Measurements from ENCODE around the gene HEBP1. TPM values are rescaled to one million over a fixed set of nuclear protein-coding genes. Genes with fewer than 3 reads are reported as not detected.

HEBP1 gene
- total RNA-seq, 6 donors from 2014 or later: 25.1 to 70.9 (median 63.7) TPM

GRCh38 chr12:12996209-12996608 is 3.9 kb downstream of the HEBP1 start:
- no peak overlapping the region for H3K4me3 ChIP-seq
- TF ChIP-seq EP300 (IDR thresholded peaks at IDR 0.05): no peak
- TF ChIP-seq, protein P1, sequence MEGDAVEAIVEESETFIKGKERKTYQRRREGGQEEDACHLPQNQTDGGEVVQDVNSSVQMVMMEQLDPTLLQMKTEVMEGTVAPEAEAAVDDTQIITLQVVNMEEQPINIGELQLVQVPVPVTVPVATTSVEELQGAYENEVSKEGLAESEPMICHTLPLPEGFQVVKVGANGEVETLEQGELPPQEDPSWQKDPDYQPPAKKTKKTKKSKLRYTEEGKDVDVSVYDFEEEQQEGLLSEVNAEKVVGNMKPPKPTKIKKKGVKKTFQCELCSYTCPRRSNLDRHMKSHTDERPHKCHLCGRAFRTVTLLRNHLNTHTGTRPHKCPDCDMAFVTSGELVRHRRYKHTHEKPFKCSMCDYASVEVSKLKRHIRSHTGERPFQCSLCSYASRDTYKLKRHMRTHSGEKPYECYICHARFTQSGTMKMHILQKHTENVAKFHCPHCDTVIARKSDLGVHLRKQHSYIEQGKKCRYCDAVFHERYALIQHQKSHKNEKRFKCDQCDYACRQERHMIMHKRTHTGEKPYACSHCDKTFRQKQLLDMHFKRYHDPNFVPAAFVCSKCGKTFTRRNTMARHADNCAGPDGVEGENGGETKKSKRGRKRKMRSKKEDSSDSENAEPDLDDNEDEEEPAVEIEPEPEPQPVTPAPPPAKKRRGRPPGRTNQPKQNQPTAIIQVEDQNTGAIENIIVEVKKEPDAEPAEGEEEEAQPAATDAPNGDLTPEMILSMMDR (IDR thresholded peaks at IDR 0.05): no peak
- TF ChIP-seq POLR2A (IDR thresholded peaks at IDR 0.05): no peak
- TF ChIP-seq POLR2AphosphoS5 (IDR thresholded peaks at IDR 0.05): no peak
- H3K9me3 ChIP-seq: no peaks in the 10 kb centered on the region
- no peaks in the 10 kb centered on the region for H3K36me3 ChIP-seq
- DNase-seq (no peak), ATAC-seq (ENCODE audit: low FRiP score in 2 of 2) (no peak)
- H3K27ac ChIP-seq: no peak overlapping the region
- peaks cover 18 to 51% (median 34%) of the 10 kb centered on the region in 4 donors for H3K4me1 ChIP-seq
- WGBS, 2 donors: 67 to 81% methylated on average over 3 of the region's 3 CpGs
- H3K27me3 ChIP-seq: no peaks in the 10 kb centered on the region

- Histone ChIP-seq H3K4me3 (no peak overlapping the region), H3K4me1 (peaks cover 18 to 47% (median 34%) of the 10 kb centered on the region in 4 donors), H3K27me3 (no peaks in the 10 kb centered on the region), H3K27ac (no peak overlapping the region), H3K36me3 (no peaks in the 10 kb centered on the region), H3K9me3 (no peaks in the 10 kb centered on the region)
- ATAC-seq (ENCODE audit: low FRiP score in 2 of 2): no peak
- TF ChIP-seq POLR2A (IDR thresholded peaks at IDR 0.05) (no peak), EP300 (IDR thresholded peaks at IDR 0.05) (no peak), POLR2AphosphoS5 (IDR thresholded peaks at IDR 0.05) (no peak)
- TF ChIP-seq, protein P1 (IDR thresholded peaks at IDR 0.05): no peak
- no peak for DNase-seq
- WGBS, 2 donors: 90 to 95% methylated on average over 3 of the region's 3 CpGs
Measured at GRCh38 chr12:12995088-12995487, 5.0 kb downstream of the HEBP1 start.

DNA sequence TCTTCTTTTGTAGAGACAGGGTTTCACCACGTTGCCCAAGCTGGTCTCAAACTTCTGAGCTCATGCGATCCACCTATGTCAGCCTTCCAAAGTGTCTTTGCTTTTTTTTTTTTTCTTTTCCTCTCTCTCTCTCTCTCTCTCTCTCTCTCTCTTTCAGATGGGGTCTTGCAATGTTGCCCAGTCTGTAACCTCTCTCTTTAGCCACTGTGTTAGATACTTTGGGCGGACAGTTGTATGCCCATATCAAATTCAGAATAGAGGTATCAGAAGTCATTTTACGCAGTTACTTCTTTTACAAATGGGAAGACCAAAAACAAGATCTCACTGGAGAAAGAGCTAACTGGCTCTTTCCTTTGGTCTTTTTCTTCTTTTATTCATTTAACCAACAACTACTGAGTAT is 6.7 kb downstream of the HEBP1 start:
- 94 to 97% methylated on average over 4 of the region's 4 CpGs for WGBS, 2 donors
- H3K36me3 ChIP-seq: peaks cover 4 to 10% (median 7%) of the 10 kb centered on the region in 4 donors

DNA sequence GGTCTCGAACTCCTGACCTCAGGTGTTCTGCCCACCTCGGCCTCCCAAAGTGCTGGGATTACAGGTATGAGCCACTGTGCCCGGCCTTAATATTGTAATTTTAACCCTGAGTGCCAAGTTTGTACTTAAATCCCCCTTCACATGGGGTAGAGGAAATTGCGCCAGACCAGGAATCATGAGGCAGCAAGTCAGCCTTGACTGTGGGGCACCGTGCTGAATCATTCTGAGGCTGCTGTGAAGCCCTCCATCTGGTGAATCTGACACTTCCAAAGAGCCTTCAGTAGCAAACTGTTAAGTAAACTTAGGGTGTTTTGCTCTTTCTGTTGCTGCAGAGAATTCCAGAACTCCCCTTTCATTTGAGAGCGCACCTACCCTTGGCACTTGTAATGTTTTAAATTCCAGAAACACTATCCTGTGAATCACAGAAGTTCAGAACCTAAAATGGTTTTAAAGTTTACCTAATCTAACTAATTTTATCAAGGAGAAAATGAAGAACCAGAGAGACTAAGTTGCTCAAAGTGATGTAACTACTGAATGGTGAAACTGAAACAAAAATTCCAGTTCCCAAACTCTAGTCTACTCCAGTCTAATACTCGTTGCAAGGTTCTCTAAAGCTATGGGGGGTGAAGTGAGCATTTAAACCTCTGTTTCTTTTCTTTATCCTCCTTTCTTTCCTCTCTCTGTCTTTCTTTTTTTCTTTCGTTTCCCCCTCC is 7.5 kb downstream of the HEBP1 start:
- ATAC-seq (ENCODE audit: low FRiP score in 2 of 2): peak; percentile 74 to 87
- 36 to 38% methylated on average over 6 to 8 of the region's 8 CpGs for WGBS, 2 donors
- Histone ChIP-seq H3K36me3 (peaks cover 4 to 18% (median 8%) of the 10 kb centered on the region in 4 donors), H3K4me3 (peak overlapping the region in 3 of 4 donors; percentile 6 to 20 (median 17)), H3K27me3 (no peaks in the 10 kb centered on the region), H3K27ac (peak overlapping the region; percentile 76 to 80 (median 78)), H3K9me3 (no peaks in the 10 kb centered on the region), H3K4me1 (peaks cover 4 to 26% (median 19%) of the 10 kb centered on the region in 4 donors)
- TF ChIP-seq POLR2AphosphoS5 (IDR thresholded peaks at IDR 0.05): peak; percentile 56 to 67
- peak in 1 of 4 donors; percentile 30 for TF ChIP-seq POLR2A (IDR thresholded peaks at IDR 0.05)
- TF ChIP-seq, protein P1 (IDR thresholded peaks at IDR 0.05): no peak
- TF ChIP-seq EP300 (IDR thresholded peaks at IDR 0.05): peak in 1 of 4 donors; percentile 63
- peak in 1 of 2 donors; percentile 88 for DNase-seq

More for the DNA sequence above, 6.7 kb downstream of the HEBP1 start:
- H3K9me3 ChIP-seq: no peaks in the 10 kb centered on the region
- H3K4me3 ChIP-seq: no peak overlapping the region
- DNase-seq (no peak), ATAC-seq (ENCODE audit: low FRiP score in 2 of 2) (no peak)
- H3K27me3 ChIP-seq: no peaks in the 10 kb centered on the region
- peak overlapping the region; percentile 76 to 80 (median 78) for H3K27ac ChIP-seq
- TF ChIP-seq POLR2AphosphoS5 (IDR thresholded peaks at IDR 0.05) (no peak), POLR2A (IDR thresholded peaks at IDR 0.05) (no peak), EP300 (IDR thresholded peaks at IDR 0.05) (no peak)
- TF ChIP-seq, protein P1 (IDR thresholded peaks at IDR 0.05): no peak
- H3K4me1 ChIP-seq: peaks cover 7 to 32% (median 24%) of the 10 kb centered on the region in 4 donors

Data from upper lobe of left lung (tissue), 6 donors.